ENCODE data around the gene CMTM6.
"Not testable (repeated sequence)": the region's sequence is repeated elsewhere in the genome, so short reads cannot be mapped to it uniquely, and the experiment has no call there.

CMTM6 gene

DNA sequence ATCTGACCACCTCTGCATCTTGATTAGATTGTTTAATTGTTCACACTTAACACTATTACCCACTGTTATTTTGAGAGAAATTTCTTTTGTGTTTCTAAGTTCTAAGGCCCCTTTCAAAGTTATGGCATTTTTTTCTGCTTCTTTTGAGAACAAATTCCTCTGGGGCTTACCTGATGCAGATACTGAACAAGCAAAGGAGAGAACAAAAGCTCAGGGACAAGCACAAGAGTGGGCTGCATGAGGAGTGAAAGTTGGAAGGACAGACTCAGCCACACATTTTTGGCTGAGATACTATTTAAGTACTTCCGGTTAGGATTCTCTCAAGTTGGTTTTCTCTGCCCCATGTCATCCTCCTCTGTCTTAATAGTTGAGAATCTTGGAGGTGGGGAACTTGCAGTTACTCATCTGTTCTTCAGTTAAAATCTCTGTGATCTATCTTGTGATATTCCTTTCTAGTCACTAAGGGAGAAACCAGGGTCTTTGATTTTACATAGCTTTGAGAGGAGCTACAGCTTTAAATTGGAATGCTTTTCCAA, 54.7 kb downstream of the CMTM6 start:
- no peaks in the 10 kb centered on the region for H3K4me1 ChIP-seq (ENCODE audit: low read length)
- no peaks in the 10 kb centered on the region for H3K79me2 ChIP-seq (ENCODE audit: low read length)
- H2AFZ ChIP-seq (ENCODE audit: low read length) = no peak overlapping the region
- no peaks in the 10 kb centered on the region for H3F3A ChIP-seq (ENCODE audit: insufficient read depth, low read length)
- H3K36me3 ChIP-seq (replicated peaks; ENCODE audit: insufficient read depth, low read length) = no peaks in the 10 kb centered on the region
- H3K9ac ChIP-seq (ENCODE audit: low read length) = no peak overlapping the region
- no peaks in the 10 kb centered on the region for H3K27me3 ChIP-seq (replicated peaks; ENCODE audit: insufficient read depth, low read length)
- TF ChIP-seq, protein P1, sequence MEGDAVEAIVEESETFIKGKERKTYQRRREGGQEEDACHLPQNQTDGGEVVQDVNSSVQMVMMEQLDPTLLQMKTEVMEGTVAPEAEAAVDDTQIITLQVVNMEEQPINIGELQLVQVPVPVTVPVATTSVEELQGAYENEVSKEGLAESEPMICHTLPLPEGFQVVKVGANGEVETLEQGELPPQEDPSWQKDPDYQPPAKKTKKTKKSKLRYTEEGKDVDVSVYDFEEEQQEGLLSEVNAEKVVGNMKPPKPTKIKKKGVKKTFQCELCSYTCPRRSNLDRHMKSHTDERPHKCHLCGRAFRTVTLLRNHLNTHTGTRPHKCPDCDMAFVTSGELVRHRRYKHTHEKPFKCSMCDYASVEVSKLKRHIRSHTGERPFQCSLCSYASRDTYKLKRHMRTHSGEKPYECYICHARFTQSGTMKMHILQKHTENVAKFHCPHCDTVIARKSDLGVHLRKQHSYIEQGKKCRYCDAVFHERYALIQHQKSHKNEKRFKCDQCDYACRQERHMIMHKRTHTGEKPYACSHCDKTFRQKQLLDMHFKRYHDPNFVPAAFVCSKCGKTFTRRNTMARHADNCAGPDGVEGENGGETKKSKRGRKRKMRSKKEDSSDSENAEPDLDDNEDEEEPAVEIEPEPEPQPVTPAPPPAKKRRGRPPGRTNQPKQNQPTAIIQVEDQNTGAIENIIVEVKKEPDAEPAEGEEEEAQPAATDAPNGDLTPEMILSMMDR (IDR thresholded peaks at IDR 0.05; ENCODE audit: low read length) = no peak
- TF ChIP-seq EZH2phosphoT487 (IDR thresholded peaks at IDR 0.05; ENCODE audit: low read length) (no peak), EZH2 (optimal IDR thresholded peaks at IDR 0.05; ENCODE audit: low read depth, low read length) (no peak)
- no peaks in the 10 kb centered on the region for H3K9me2 ChIP-seq (replicated peaks; ENCODE audit: insufficient read depth, low read length)
- no peak overlapping the region for H3K27ac ChIP-seq (ENCODE audit: low read length)
- no peak overlapping the region for H3K4me2 ChIP-seq (ENCODE audit: low read depth, low read length)
- no peaks in the 10 kb centered on the region for H4K20me1 ChIP-seq (ENCODE audit: insufficient read depth, low read length)
- H3K9me3 ChIP-seq (replicated peaks; ENCODE audit: insufficient read depth, low read length) = no peaks in the 10 kb centered on the region
- DNase-seq = no peak
- H3K4me3 ChIP-seq (ENCODE audit: low read length) = no peak overlapping the region

DNA sequence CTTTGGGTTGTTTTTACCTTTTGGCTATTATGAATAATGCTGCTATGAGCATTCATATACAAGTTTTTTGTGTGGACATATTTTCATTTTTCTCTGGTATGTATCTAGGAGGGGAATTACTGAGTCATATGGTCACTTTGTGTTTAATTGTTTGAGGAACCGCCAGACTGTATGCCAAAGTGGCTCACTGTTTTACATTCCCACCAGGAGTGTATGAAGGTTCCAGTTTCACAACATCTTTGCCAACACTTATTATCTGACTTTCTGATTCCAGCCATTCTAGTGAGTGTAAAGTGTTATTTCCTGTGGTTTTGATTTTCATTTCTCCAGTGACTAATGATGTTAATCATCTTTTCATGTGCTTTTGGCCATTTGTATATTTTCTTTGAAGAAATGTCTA, 59.2 kb downstream of the CMTM6 start:
- H2AFZ ChIP-seq (ENCODE audit: low read length) = no peak overlapping the region
- no peaks in the 10 kb centered on the region for H4K20me1 ChIP-seq (ENCODE audit: insufficient read depth, low read length)
- no peaks in the 10 kb centered on the region for H3F3A ChIP-seq (ENCODE audit: insufficient read depth, low read length)
- no peak overlapping the region for H3K4me2 ChIP-seq (ENCODE audit: low read depth, low read length)
- H3K4me1 ChIP-seq (ENCODE audit: low read length) = peaks cover 5% of the 10 kb centered on the region
- DNase-seq = no peak
- H3K79me2 ChIP-seq (ENCODE audit: low read length) = no peaks in the 10 kb centered on the region
- H3K36me3 ChIP-seq (replicated peaks; ENCODE audit: insufficient read depth, low read length) = no peaks in the 10 kb centered on the region
- H3K9ac ChIP-seq (ENCODE audit: low read length) = no peak overlapping the region
- no peak for TF ChIP-seq EZH2 (optimal IDR thresholded peaks at IDR 0.05; ENCODE audit: low read depth, low read length)
- no peaks in the 10 kb centered on the region for H3K9me3 ChIP-seq (replicated peaks; ENCODE audit: insufficient read depth, low read length)
- no peak overlapping the region for H3K27ac ChIP-seq (ENCODE audit: low read length)
- H3K27me3 ChIP-seq (replicated peaks; ENCODE audit: insufficient read depth, low read length) = no peaks in the 10 kb centered on the region
- no peaks in the 10 kb centered on the region for H3K9me2 ChIP-seq (replicated peaks; ENCODE audit: insufficient read depth, low read length)
- H3K4me3 ChIP-seq (ENCODE audit: low read length) = no peak overlapping the region

DNA sequence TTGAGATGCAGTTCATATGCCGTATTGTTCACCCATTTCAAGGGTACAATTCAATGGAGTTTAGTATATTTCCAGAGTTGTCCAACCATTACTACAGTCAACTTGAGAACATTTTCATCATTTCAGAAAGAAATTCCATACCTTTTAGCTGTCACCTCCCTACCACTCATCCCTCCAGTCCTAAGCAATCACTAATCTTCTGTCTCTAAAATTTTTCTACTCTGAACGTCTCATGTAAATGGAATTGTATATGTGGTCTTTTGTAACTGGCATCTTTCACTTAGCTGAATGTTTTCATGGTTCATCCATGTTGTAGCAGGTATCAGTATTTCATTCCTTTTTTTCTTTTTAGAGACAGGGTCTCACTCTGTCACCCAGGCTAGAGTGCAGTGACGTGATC, 59.9 kb downstream of the CMTM6 start:
- Histone ChIP-seq H3K9ac (ENCODE audit: low read length) (no peak overlapping the region), H3K4me2 (ENCODE audit: low read depth, low read length) (no peak overlapping the region), H3K9me2 (replicated peaks; ENCODE audit: insufficient read depth, low read length) (no peaks in the 10 kb centered on the region), H3K79me2 (ENCODE audit: low read length) (no peaks in the 10 kb centered on the region), H3K27ac (ENCODE audit: low read length) (no peak overlapping the region), H3F3A (ENCODE audit: insufficient read depth, low read length) (no peaks in the 10 kb centered on the region), H3K27me3 (replicated peaks; ENCODE audit: insufficient read depth, low read length) (no peaks in the 10 kb centered on the region), H4K20me1 (ENCODE audit: insufficient read depth, low read length) (no peaks in the 10 kb centered on the region), H3K9me3 (replicated peaks; ENCODE audit: insufficient read depth, low read length) (no peaks in the 10 kb centered on the region), H3K36me3 (replicated peaks; ENCODE audit: insufficient read depth, low read length) (no peaks in the 10 kb centered on the region), H3K4me1 (ENCODE audit: low read length) (peaks cover 7% of the 10 kb centered on the region), H3K4me3 (ENCODE audit: low read length) (no peak overlapping the region), H2AFZ (ENCODE audit: low read length) (no peak overlapping the region)
- TF ChIP-seq EZH2phosphoT487 (IDR thresholded peaks at IDR 0.05; ENCODE audit: low read length) (no peak), EZH2 (optimal IDR thresholded peaks at IDR 0.05; ENCODE audit: low read depth, low read length) (no peak)
- TF ChIP-seq, protein P1 (IDR thresholded peaks at IDR 0.05; ENCODE audit: low read length) = no peak
- no peak for DNase-seq

DNA sequence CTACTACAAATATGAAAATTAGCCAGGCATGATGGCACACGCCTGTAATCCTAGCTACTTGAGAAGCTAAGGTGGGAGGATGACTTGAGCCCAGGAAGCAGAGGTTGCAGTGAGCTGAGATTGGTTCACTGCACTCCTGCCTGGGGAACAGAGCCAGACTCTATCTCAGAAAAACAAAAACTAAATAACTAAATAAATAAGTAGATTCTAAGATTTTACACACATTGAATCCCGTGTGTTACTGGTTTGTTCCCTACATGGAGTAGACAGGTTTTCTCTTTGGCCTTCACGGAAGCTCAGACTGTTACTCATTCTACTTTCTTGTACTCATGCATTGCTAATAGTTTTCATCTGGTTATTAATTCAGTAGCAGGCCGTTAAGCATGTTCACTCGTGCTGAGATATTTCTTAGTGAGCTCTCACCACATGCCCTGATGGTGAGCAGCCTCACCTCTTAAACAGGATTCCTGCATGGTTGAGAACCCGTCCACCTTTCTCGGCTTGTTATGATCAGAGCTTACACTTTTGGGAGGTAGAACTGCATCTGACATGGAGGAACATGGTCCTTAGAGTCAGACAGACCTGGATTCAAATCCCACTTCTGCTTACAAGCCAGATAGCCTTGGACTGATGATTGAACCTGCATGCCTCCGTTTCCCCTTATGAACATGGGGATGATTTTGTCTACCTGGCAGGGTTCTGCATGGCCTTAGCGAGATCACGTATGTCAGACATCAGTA, 61.9 kb downstream of the CMTM6 start:
- no peaks in the 10 kb centered on the region for H3F3A ChIP-seq (ENCODE audit: insufficient read depth, low read length)
- no peak overlapping the region for H3K9ac ChIP-seq (ENCODE audit: low read length)
- no peak overlapping the region for H3K4me3 ChIP-seq (ENCODE audit: low read length)
- H3K4me2 ChIP-seq (ENCODE audit: low read depth, low read length) = no peak overlapping the region
- no peaks in the 10 kb centered on the region for H3K36me3 ChIP-seq (replicated peaks; ENCODE audit: insufficient read depth, low read length)
- DNase-seq = no peak
- H2AFZ ChIP-seq (ENCODE audit: low read length) = no peak overlapping the region
- no peaks in the 10 kb centered on the region for H3K9me3 ChIP-seq (replicated peaks; ENCODE audit: insufficient read depth, low read length)
- H4K20me1 ChIP-seq (ENCODE audit: insufficient read depth, low read length) = no peaks in the 10 kb centered on the region
- no peaks in the 10 kb centered on the region for H3K79me2 ChIP-seq (ENCODE audit: low read length)
- H3K4me1 ChIP-seq (ENCODE audit: low read length) = peaks cover 7% of the 10 kb centered on the region
- no peaks in the 10 kb centered on the region for H3K9me2 ChIP-seq (replicated peaks; ENCODE audit: insufficient read depth, low read length)
- no peak for TF ChIP-seq EZH2phosphoT487 (IDR thresholded peaks at IDR 0.05; ENCODE audit: low read length)
- TF ChIP-seq EZH2 (optimal IDR thresholded peaks at IDR 0.05; ENCODE audit: low read depth, low read length) = no peak
- TF ChIP-seq, protein P1 (IDR thresholded peaks at IDR 0.05; ENCODE audit: low read length) = no peak
- H3K27me3 ChIP-seq (replicated peaks; ENCODE audit: insufficient read depth, low read length) = no peaks in the 10 kb centered on the region
- H3K27ac ChIP-seq (ENCODE audit: low read length) = no peak overlapping the region

DNA sequence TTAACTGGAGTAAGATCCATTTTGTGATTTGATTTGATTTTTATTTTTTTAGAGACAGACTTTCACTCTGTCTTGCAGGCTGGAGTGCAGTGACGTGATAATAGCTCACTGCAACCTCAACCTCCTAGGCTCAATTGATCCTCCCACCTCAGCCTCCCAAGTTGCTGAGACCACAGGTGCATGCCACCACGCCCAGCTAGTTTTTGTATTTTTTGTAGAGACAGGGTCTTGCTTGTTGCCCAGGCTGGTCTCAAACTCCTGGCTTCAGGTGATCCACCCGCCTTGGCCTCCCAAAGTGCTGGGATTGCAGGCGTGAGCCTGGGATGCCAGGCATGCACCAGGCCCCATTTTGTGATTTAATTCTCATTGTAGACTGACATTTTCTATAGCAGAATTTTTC, 63.2 kb downstream of the CMTM6 start:
- peak overlapping the region; percentile 40; the same call in 1 of the 2 replicates for H3K4me2 ChIP-seq (ENCODE audit: low read depth, low read length)
- not testable (repeated sequence) for H2AFZ ChIP-seq (ENCODE audit: low read length); H3K79me2 ChIP-seq (ENCODE audit: low read length); H3K27me3 ChIP-seq (replicated peaks; ENCODE audit: insufficient read depth, low read length); H3K4me1 ChIP-seq (ENCODE audit: low read length); H3K27ac ChIP-seq (ENCODE audit: low read length); H3K9ac ChIP-seq (ENCODE audit: low read length); H3K9me2 ChIP-seq (replicated peaks; ENCODE audit: insufficient read depth, low read length); H4K20me1 ChIP-seq (ENCODE audit: insufficient read depth, low read length); H3F3A ChIP-seq (ENCODE audit: insufficient read depth, low read length); H3K4me3 ChIP-seq (ENCODE audit: low read length); DNase-seq; H3K9me3 ChIP-seq (replicated peaks; ENCODE audit: insufficient read depth, low read length); H3K36me3 ChIP-seq (replicated peaks; ENCODE audit: insufficient read depth, low read length)
